Activated B cell treated with CpG ODN at 0.5 μM for 24 hours (primary cell): Measurements from ENCODE around the gene WTAP. TPM values are rescaled to one million over a fixed set of nuclear protein-coding genes. Genes with fewer than 3 reads are reported as not detected.

Source experiments
- ATAC-seq: fragments of 200-7000 bp; cut with Tn5 transposase; one replicate; pipeline ENCODE4 v1.10.0; 2021; ENCODE audit warnings: low read depth, mild to moderate bottlenecking, moderate library complexity
- CTCF ChIA-PET: fragments of 350-600 bp; sonication (Branson Sonifier 250); formaldehyde crosslinking; loops from one replicate; lab custom pipeline; 2021; ENCODE audit warnings: antibody characterized with exemption; lab: Charles Lee
- POLR2A ChIA-PET: fragments of 350-600 bp; sonication (Branson Sonifier 250); formaldehyde crosslinking; loops from one replicate; lab custom pipeline; 2021; ENCODE audit warnings: antibody characterized with exemption; lab: Charles Lee
- DNase-seq: peaks from one replicate; pipeline ENCODE4 v3.0.0; 2022
- H3K27ac Mint-ChIP-seq: one replicate; pipeline ENCODE4 v1.8.0; 2020; ENCODE audit warnings: mixed read lengths
- H3K27me3 Mint-ChIP-seq: one replicate; pipeline ENCODE4 v1.8.0; 2021; ENCODE audit warnings: mixed read lengths
- H3K36me3 Mint-ChIP-seq: one replicate; pipeline ENCODE4 v1.8.0; 2021; ENCODE audit warnings: low read depth, mixed read lengths
- H3K4me1 Mint-ChIP-seq: one replicate; pipeline ENCODE4 v1.8.0; 2021; ENCODE audit warnings: mixed read lengths
- H3K4me3 Mint-ChIP-seq: one replicate; pipeline ENCODE4 v1.8.0; 2020; ENCODE audit warnings: mild to moderate bottlenecking, mixed read lengths
- H3K9me3 Mint-ChIP-seq: one replicate; pipeline ENCODE4 v1.8.0; 2020; ENCODE audit warnings: mixed read lengths
- CTCF ChIP-seq: fragments of 200-600 bp; IDR thresholded peaks from one replicate; pipeline ENCODE4 v1.8.0; 2022; ENCODE audit warnings: antibody characterized with exemption, mild to moderate bottlenecking
- intact Hi-C: fragments of 100-400 bp; cut with micrococcal nuclease; formaldehyde crosslinking; loops from one replicate; pipeline ENCODE4 v1.15.1; 2024
- total RNA-seq: library from RNA; stranded (reverse); gene quantifications from 2 replicates; pipeline ENCODE4 v1.2.3, GENCODE V29; 2022

Gene WTAP
- total RNA-seq: 124 and 141 TPM in 2 replicates

- intact Hi-C loops: loop anchor here (1.0 to 5.0 kb wide), 7 partner anchors 34 to 684 kb away; partner anchors contain the start of genes ACAT2, SOD2 and TCP1
- Mint-ChIP-seq H3K36me3 (peaks cover 34% of the 10 kb centered on the region), H3K4me1 (peaks cover 50% of the 10 kb centered on the region), H3K9me3 (no peaks in the 10 kb centered on the region), H3K27ac (peak within 1 kb of the TSS; percentile 99), H3K4me3 (peak within 1 kb of the TSS; percentile 93), H3K27me3 (no peaks in the 10 kb centered on the region)
- ChIA-PET CTCF (interaction anchor here (1.3 to 1.4 kb wide), 2 partner anchors 36 to 63 kb away, joined by 4 to 5 read pairs; partner anchors contain the start of gene MRPL18), POLR2A (interaction anchor here (0.6 to 4.8 kb wide), 19 partner anchors 8 to 1015 kb away, joined by 3 to 102 read pairs (median 5); partner anchors contain the start of genes ACAT2, MRPL18, RSPH3 and SOD2)
- TF ChIP-seq CTCF: no peak
- DNase-seq: peak; percentile 93
- peak; percentile 83 for ATAC-seq
Measured at GRCh38 chr6:159726918-159727716, at the start of gene WTAP. Gene WTAP, plus strand, starts transcription at chr6:159727506. Its CDS starts 8,760 bp downstream, at chr6:159736266.

GRCh38 chr6:159677506-159678165, 49.7 kb upstream of the WTAP start:
- H3K27me3 Mint-ChIP-seq: no peaks in the 10 kb centered on the region
- peaks cover 39% of the 10 kb centered on the region for H3K36me3 Mint-ChIP-seq
- H3K9me3 Mint-ChIP-seq: no peaks in the 10 kb centered on the region
- CTCF ChIA-PET: no interaction called here
- ATAC-seq: no peak
- intact Hi-C loops: no loop called here
- no peak for TF ChIP-seq CTCF
- no peaks in the 10 kb centered on the region for H3K4me1 Mint-ChIP-seq
- no peak for DNase-seq
- H3K4me3 Mint-ChIP-seq: no peak overlapping the region
- POLR2A ChIA-PET: no interaction called here
- H3K27ac Mint-ChIP-seq: no peak overlapping the region

GRCh38 chr6:159678574-159678973, 48.7 kb upstream of the WTAP start:
- no peak for TF ChIP-seq CTCF
- peaks cover 43% of the 10 kb centered on the region for H3K36me3 Mint-ChIP-seq

GRCh38 chr6:159679091-159680077, 47.9 kb upstream of the WTAP start:
- Mint-ChIP-seq H3K4me1 (no peaks in the 10 kb centered on the region), H3K27ac (no peak overlapping the region), H3K36me3 (peaks cover 47% of the 10 kb centered on the region), H3K9me3 (no peaks in the 10 kb centered on the region), H3K4me3 (no peak overlapping the region), H3K27me3 (no peaks in the 10 kb centered on the region)
- intact Hi-C loops: no loop called here
- ChIA-PET CTCF (no interaction called here), POLR2A (no interaction called here)
- ATAC-seq (no peak), DNase-seq (no peak)
- TF ChIP-seq CTCF: no peak

More at GRCh38 chr6:159678574-159678973, 48.7 kb upstream of the WTAP start:
- H3K4me1 Mint-ChIP-seq: no peaks in the 10 kb centered on the region
- no peak for DNase-seq
- H3K4me3 Mint-ChIP-seq: no peak overlapping the region
- no peaks in the 10 kb centered on the region for H3K9me3 Mint-ChIP-seq
- CTCF ChIA-PET: no interaction called here
- no peak for ATAC-seq
- intact Hi-C loops: no loop called here
- H3K27ac Mint-ChIP-seq: no peak overlapping the region
- POLR2A ChIA-PET: no interaction called here
- no peaks in the 10 kb centered on the region for H3K27me3 Mint-ChIP-seq
